HG02852 (cell line): ENCODE measurements around the gene POU6F1.
"Not testable (repeated sequence)": the region's sequence is repeated elsewhere in the genome, so short reads cannot be mapped to it uniquely, and the experiment has no call there.

Experiments
- ATAC-seq: cut with Tn5 transposase; IDR thresholded peaks from one replicate; pipeline ENCODE4 v1.9.1; 2021; ENCODE audit warnings: mild to moderate bottlenecking, moderate library complexity; ENCODE audit not compliant: unreplicated experiment

The POU6F1 gene

GRCh38 chr12:51227962-51228361 lies 10.1 kb upstream of the POU6F1 start:
- ATAC-seq: no peak

DNA sequence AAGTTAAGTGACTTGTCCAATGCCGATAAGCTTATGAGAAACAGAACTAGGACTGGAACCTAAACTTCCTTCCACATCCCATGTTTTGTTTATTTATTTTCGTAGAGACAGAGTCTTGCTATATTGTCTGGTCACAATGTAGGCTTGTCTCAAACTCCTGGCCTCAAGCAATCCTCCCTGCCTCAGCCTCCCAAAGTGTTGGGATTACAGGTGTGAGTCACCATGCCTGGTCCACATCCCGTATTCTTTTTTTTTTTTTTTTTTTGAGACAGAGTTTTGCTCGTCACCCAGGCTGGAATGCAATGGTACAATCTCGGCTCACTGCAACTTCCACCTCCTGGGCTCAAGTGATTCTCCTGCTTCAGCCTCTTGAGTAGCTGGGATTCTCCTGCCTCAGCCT lies 9.2 kb upstream of the POU6F1 start:
- not testable (repeated sequence) for ATAC-seq

DNA sequence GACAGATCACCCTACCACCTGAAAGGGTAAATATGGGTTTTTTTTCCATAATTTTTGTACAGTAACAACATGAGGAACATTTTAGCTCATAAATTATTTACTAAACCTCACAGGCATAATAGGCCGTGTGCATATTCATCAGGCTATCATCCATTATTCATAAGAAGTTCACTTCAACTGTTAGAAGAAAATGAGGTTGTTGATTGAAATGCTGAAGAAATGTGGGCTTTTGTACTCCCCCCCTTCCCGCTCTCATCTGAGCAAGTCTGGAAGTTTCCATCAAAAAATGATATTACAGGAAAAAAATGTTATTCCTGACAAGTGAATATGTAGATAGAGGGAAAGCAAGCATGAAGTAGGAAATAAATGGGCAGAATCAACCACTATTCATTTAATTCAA lies 7.9 kb upstream of the POU6F1 start:
- ATAC-seq: no peak

- no peak for ATAC-seq
Observed at GRCh38 chr12:51225234-51225633, 7.4 kb upstream of the POU6F1 start.

- ATAC-seq: no peak
Observed at GRCh38 chr12:51224625-51225024, 6.8 kb upstream of the POU6F1 start.

DNA sequence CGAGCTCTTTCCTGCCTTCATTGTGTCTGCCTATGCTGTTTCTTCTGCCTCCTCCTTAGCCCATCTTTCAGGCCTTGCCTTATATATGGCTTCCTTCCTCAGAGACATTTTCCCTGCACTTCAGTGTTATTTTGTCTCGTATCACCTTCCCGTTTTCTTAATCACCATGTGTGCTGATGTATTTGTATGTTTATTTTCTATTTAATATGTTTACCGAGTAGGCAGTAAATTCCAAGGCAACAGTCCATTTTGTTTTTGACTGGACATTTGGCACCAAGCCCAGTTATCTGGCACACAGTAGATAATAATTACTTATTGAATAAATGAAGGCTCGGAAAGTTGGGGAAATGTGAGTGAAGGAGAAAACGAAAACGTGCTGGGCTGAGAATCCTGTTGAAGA lies 4.6 kb upstream of the POU6F1 start:
- ATAC-seq: no peak

DNA sequence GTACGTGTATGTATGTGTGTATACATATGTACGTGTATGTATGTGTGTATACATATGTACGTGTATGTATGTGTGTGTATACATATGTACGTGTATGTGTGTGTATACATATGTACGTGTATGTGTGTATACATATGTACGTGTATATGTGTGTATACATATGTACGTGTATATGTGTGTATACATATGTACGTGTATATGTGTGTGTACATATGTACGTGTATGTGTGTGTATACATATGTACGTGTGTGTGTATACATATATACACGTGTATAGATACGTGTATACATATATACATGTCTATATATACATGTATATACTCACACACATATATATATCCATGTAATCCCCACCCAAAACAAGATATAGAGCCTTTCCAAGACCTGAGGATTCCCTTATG lies 2.0 kb upstream of the POU6F1 start:
- ATAC-seq: not testable (repeated sequence)

GRCh38 chr12:51219322-51219721 lies 1.5 kb upstream of the POU6F1 start:
- ATAC-seq: no peak

- no peak for ATAC-seq
Observed at GRCh38 chr12:51218607-51219161, 822 bp upstream of the POU6F1 start.

DNA sequence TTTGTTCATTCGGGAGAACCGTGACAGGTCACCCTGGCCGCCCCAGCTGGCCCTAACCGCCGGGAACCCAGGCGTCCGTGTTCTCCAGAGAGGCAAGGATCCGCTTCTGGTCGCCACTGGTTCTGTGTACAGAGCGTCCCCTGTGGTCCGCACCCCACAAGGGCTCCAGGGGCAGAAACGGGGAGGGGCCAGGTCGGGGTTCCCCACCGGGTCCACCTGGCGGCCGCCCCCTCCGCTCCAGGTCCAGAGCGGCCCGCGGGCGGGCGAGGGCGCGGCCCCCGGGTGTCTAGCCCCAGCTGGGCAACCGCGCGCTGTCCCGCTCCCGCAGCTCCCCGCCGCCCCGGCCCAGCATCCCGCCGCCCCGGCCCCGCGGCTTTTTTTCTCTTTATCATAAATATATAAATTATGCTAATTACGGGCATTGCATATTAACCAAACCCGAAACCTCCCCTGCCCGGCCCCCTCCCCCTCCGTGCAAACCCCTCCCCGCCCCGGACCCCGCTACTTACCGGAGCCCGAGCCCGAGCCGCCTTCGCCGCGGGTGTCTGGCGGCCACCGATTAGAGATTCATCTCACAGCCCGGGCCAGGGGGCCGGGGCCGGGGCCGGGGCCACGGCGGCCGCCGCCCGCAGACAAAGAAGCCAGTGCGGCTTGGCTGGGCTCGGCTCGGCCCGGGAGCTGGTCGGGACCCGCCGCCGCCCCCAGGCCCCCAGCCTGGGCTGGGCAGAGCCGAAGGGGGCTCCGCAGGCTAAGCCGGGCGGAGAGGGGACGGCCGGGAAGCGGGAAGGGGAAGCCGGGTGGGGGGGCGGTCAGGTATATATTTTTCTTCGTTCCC lies 512 bp downstream of the POU6F1 start:
- peak; percentile 56 for ATAC-seq

DNA sequence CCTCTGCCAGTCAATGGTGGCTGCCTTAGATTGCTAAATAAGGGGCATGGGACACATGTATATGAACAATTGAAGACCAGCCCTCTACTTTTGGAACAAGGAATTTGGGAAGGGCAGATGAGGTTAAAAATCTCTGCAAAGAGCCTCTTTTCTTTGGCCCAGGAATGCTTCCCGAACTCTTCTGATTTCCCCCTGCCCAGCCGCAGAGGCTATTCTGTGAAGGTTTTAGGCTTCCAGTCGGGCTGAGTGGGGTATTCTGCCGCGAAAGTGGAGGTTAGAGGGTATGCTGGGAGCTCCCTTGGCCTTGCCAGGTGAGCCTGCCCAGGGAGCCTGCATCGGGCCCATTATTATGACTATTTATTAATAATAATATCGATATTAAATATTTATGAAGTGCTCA lies 1.2 kb downstream of the POU6F1 start:
- ATAC-seq: no peak

- ATAC-seq: no peak
Observed at GRCh38 chr12:51214895-51215294, 3.0 kb downstream of the POU6F1 start.

- ATAC-seq: no peak
Observed at GRCh38 chr12:51210690-51211395, 7.0 kb downstream of the POU6F1 start.

DNA sequence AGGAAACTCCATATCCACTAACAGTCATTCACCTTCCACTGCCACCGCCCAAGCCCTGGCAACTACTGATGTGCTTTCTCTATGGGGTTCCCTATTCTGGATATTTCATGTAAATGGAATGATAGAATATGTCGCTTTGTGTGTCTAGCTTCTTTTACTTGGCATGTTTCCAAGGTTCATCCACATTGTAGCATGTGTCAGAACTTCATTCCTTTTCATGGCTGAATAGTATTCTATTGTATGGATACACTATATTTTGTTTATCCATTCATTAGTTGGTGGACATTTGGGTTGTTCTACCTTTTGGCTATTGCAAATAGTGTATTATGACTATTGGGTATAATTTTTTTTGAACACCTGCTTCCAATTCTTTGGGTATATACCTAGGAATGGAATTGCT lies 8.6 kb downstream of the POU6F1 start:
- ATAC-seq: no peak

GRCh38 chr12:51208016-51208660 lies 9.7 kb downstream of the POU6F1 start:
- no peak for ATAC-seq

DNA sequence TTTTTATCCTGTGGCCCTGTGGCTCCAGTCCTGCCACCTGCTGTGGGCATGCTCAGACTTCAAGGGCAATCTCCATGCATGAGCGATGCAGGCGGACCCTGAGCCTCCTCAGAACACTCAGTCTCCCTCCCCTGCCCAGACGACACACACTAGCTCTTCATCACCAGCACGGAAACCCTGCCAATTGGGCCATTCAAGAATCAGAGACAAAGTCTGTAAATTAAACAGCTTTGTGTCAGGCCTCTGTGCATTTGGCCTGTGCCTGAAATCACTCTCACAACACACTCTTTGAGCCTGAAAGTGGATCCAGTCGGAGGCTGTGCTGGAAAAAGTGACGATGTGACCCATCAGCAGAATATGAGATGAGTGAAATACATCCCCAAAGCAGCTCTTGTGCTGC lies 12.5 kb downstream of the POU6F1 start:
- ATAC-seq: no peak

DNA sequence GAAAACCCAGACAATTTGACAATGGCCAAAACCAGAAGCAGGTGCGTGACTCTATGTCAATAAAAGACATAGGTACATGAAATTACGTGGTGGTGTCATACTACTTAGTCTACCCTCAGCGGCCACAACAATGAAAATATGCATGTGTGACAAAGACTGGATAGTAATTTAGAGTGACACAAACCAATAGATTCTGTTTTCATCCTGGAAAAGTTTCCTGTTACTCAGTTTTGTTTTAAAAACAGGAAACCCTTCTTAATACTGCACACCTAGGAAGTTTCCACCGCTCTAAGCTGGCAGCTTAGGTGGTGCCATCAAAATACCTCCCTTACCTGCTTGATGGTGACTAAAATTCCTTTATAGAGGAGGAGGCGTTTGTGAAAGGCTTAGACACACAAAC lies 15.1 kb downstream of the POU6F1 start:
- ATAC-seq: no peak

- ATAC-seq: no peak
Observed at GRCh38 chr12:51200806-51201205, 17.1 kb downstream of the POU6F1 start.

GRCh38 chr12:51200156-51200555 lies 17.7 kb downstream of the POU6F1 start:
- no peak for ATAC-seq

DNA sequence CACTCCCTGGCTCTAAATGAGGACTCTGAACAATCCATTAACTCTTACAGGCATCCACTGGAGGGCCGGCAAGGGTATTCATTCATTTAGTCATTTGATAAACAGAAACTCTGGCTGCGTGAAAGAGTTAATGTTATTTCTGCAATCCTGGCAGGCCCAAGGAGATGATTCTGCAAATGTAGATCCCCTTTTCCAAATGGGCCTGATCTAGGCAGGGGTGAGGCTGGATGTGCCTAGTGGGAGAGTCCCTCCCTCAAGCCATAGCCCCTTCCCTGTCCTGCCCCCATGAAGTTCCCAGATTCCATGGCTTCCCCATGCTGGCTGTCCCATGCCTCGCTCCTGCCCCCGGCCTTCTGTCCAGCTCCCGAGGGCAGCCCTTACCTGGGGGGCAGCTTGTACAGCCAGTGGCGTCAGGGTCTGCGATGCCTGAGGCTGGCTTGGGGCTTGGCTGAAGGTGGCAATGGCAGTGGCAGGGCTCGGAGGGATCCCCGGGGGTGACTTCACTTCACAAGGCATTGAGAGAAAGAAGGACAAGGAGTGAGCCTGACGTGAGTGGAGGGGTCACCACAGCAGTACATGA lies 18.4 kb downstream of the POU6F1 start:
- no peak for ATAC-seq
